Measurements from ENCODE around the gene ZMYM4. TPM values are rescaled to one million over a fixed set of nuclear protein-coding genes. Genes with fewer than 3 reads are reported as not detected.

Gene ZMYM4
- total and polyA plus RNA-seq, 10 of the 15 experiments (the other 5 are each of a cell fraction or from before 2014, with no cell fraction given), result 8.0 to 37.0 (median 28.1) TPM

DNA sequence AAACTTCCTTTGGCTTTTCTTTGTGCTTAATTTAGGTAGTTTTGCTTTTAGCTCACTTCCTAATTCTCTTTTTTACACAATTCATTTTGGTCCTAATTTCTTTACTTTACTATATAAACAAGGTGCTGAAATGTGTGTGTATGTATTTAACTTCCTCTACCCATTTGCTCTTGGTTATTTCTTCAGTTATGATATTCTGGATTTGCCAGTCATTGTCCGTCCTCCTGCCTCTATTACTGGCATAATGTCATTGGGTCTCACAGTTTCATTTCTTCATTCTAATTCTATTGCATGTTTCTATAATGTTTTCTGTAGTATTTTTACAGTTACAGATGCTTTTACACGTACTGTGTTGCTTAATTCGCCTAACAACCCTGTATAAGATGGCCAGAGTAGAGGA is 96.2 kb downstream of the ZMYM4 start (continued):
- TF ChIP-seq, protein P1, sequence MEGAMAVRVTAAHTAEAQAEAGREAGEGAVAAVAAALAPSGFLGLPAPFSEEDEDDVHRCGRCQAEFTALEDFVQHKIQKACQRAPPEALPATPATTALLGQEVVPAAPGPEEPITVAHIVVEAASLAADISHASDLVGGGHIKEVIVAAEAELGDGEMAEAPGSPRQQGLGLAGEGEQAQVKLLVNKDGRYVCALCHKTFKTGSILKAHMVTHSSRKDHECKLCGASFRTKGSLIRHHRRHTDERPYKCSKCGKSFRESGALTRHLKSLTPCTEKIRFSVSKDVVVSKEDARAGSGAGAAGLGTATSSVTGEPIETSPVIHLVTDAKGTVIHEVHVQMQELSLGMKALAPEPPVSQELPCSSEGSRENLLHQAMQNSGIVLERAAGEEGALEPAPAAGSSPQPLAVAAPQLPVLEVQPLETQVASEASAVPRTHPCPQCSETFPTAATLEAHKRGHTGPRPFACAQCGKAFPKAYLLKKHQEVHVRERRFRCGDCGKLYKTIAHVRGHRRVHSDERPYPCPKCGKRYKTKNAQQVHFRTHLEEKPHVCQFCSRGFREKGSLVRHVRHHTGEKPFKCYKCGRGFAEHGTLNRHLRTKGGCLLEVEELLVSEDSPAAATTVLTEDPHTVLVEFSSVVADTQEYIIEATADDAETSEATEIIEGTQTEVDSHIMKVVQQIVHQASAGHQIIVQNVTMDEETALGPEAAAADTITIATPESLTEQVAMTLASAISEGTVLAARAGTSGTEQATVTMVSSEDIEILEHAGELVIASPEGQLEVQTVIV (IDR thresholded peaks at IDR 0.05; ENCODE audit: borderline replicate concordance, partially characterized antibody), result no peak

DNA sequence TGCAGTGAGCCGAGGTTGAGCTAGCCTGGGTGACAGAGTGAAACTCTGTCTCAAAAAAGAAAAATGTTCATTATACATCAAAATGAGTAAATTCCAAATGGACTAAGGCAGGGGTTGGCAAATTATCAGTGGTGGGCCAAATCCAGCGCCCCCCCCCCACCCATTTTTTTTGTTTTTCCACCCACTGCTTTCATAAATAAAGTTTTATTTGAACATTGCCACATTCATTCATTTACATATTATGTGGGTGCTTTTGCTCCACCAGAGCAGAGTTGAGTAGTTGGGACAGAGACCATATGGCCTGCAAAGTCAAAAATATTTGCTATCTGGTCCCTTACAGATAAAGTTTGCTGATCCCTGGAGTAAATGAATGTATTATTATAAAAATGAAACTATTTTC is 99.4 kb downstream of the ZMYM4 start:
- POLR2A ChIA-PET, result no interaction called here
- no peaks in the 10 kb centered on the region for H3K27me3 ChIP-seq (replicated peaks in 1 of 2; ENCODE audit: control insufficient read depth in 2 of 2, insufficient read depth in 2 of 2, low read length in 1 of 2)

More for the DNA sequence above, 99.4 kb downstream of the ZMYM4 start:
- WGBS (ENCODE audit: insufficient coverage, insufficient replicate concordance, low lambda C conversion rate, missing lambda C conversion rate), result 67% methylated on average over 2 of the region's 2 CpGs
- no TSS peak for BruUV-seq (replicated peaks)
- Histone ChIP-seq H3K4me1 (ENCODE audit: control insufficient read depth, insufficient read depth, low read length) (peaks cover 13% of the 10 kb centered on the region; the same call in 1 of the 2 replicates), H3K9ac (ENCODE audit: control insufficient read depth, insufficient read depth, low read length) (no peak overlapping the region), H3K36me3 (ENCODE audit: control insufficient read depth in 2 of 2, insufficient read depth in 2 of 2, low read length in 1 of 2) (no peaks in the 10 kb centered on the region), H3K79me2 (ENCODE audit: control insufficient read depth, insufficient read depth, low read length) (no peaks in the 10 kb centered on the region), H3K4me3 (no peak overlapping the region), H3K4me2 (ENCODE audit: control insufficient read depth, insufficient read depth) (no peak overlapping the region), H4K20me1 (ENCODE audit: control insufficient read depth, insufficient read depth) (no peaks in the 10 kb centered on the region), H2AFZ (ENCODE audit: control insufficient read depth, low read depth, low read length) (no peak overlapping the region), H3K27ac (ENCODE audit: control insufficient read depth, insufficient read depth) (no peak overlapping the region), H3K9me3 (replicated peaks; ENCODE audit: control insufficient read depth, insufficient read depth, low read length) (no peaks in the 10 kb centered on the region)
- TF ChIP-seq ZBTB40 (IDR thresholded peaks at IDR 0.05; ENCODE audit: borderline replicate concordance) (peak; percentile 52; the same call in 1 of the 2 replicates), EGR1 (IDR thresholded peaks at IDR 0.05; ENCODE audit: borderline replicate concordance in 1 of 2, low read depth in 2 of 2, low read length in 2 of 2) (no peak)
- in situ Hi-C loops (cut with MboI), result no loop called here
- ChIA-PET CTCF (no interaction called here), RAD21 (ENCODE audit: unreplicated experiment) (no interaction called here), SMC1A (ENCODE audit: uncharacterized antibody, unreplicated experiment) (no interaction called here)
- intact Hi-C loops (cut with micrococcal nuclease; ENCODE audit: unreplicated experiment), result no loop called here
- ATAC-seq (no peak), DNase-seq (ENCODE audit: low read depth, low spot score) (no peak), FAIRE-seq (no peak)

All from GM12878 (cell line).